ENCODE measurements around the gene CPSF7. TPM values are rescaled to one million over a fixed set of nuclear protein-coding genes. Genes with fewer than 3 reads are reported as not detected.
A peak's percentile ranks its signal among the peaks of the same experiment; 100 is the strongest.
"Not testable (repeated sequence)": the region's sequence is repeated elsewhere in the genome, so short reads cannot be mapped to it uniquely, and the experiment has no call there.

CPSF7 gene
- total RNA-seq, 1 donor from 2014 or later, result 41.5 TPM

- ATAC-seq (no peak), DNase-seq (no peak)
- intact Hi-C loops (cut with micrococcal nuclease), result no loop called here
These were observed 28.2 kb downstream of the CPSF7 start for GRCh38 chr11:61401573-61401972.

DNA sequence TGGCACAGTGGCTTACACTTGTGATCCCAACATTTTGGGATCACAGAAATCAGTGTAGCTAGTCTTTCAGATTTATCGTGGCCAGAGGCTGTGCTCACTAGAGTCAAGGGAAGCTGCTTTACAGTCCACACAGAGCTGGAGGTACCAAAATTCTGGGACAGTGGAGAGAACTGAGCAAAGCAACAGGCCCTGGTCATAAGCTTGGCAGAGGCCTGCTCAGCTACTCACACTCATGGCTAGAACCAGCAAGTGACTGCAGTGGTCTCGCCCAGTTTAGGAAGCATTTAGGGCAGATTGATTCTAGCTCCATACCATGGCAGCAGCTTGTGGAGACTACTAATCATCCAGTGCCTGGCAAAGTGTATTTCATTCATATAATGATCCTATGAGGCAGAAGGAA, 28.6 kb downstream of the CPSF7 start:
- DNase-seq, result no peak
- intact Hi-C loops (cut with micrococcal nuclease), result no loop called here
- ATAC-seq, result no peak

DNA sequence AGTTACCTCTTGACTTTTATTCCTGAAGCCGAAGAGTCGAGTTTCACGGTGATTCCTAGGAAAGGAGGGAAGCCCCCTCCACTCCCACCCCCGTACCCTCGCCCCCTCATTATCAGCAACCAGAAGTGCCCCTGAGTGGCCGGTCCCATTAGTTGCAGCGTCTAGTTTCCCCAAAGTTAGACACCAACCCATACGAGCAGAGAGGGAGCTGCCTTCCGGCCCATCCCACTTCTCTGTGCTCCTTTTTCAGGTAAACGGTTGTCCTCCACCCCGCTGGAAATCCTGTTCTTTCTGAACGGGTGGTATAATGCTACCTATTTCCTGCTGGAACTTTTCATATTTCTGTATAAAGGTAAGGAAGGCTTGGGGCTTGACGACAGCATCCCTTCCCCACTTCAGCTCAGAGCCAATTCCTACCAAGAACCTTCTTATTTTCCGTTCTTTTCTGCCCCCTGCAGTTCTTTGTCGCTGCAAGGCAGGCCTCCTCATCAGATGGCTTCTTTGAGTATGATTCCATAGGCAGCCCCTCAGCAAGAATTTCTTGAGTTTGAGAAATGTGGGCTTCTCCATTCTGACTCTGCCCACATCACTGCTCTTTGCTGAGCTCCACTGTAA, 36.7 kb downstream of the CPSF7 start:
- DNase-seq, result no peak

GRCh38 chr11:61390161-61390560, 39.6 kb downstream of the CPSF7 start:
- DNase-seq (no peak), ATAC-seq (no peak)
- intact Hi-C loops (cut with micrococcal nuclease), result no loop called here

More for the DNA sequence above, 36.7 kb downstream of the CPSF7 start:
- intact Hi-C loops (cut with micrococcal nuclease), result no loop called here
- ATAC-seq, result peak; percentile 11

DNA sequence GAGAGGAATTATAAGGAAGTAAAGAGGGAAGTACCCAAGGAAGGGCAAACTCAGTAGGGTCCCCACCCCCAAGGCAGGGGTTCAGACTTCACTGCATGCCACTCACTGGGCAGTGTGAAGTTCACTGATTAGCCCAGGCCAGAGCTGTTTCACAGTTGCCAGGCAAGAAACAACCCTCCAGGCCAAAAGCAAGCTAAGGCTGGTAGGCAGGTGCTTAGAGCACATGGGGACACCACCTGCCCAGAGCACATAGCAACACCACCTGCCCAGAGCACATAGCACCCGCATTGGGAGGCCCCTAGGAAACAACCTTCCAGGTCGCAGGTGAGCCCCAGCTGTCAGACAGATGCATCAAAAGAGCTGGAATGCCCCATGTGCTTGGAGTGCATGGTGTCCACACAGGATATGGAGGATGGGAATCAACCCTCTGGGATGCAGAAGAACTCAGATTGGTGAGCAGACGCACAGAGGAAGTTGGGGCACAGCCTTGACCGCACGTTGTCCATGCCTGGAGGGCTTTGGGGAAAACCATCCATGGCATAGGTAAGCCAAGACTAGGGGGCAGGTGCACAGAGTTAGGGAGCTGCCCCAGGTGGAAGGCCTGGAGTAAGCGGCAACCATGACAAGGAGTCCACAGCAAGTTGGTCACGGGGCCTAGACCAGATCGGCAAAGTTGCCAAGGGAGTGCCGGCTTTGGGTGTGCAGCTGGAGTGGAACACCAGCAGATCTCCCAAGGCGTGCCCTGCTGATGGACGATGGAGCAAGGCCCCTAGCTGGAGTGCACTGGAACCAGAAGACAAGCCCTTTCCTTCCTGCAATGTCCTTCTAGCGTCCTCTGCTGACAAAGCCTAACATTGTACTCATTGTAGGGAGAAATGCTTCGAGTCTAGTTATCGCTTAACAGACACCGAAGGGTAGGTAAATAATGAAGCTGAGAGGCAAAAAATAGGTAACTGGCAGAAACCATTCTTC, 45.2 kb downstream of the CPSF7 start:
- DNase-seq, result no peak
- intact Hi-C loops (cut with micrococcal nuclease), result loop anchor here (2.0 kb wide), 1 partner anchor 48 kb away; no protein-coding TSS in a partner anchor
- no peak for ATAC-seq

- not testable (repeated sequence) for ATAC-seq, DNase-seq
- intact Hi-C loops (cut with micrococcal nuclease), result loop anchor here (2.0 kb wide), 1 partner anchor 47 kb away; no protein-coding TSS in a partner anchor
These were observed 45.9 kb downstream of the CPSF7 start for GRCh38 chr11:61383859-61384258.

- intact Hi-C loops (cut with micrococcal nuclease), result no loop called here
- ATAC-seq, result no peak
- DNase-seq, result no peak
These were observed 48.9 kb downstream of the CPSF7 start for GRCh38 chr11:61380884-61381283.

- ATAC-seq, result peak; percentile 96
- intact Hi-C loops (cut with micrococcal nuclease), result no loop called here
- no peak for DNase-seq
These were observed 51.0 kb downstream of the CPSF7 start for GRCh38 chr11:61378713-61379313.

GRCh38 chr11:61377461-61378160, 52.2 kb downstream of the CPSF7 start:
- no peak for ATAC-seq
- no peak for DNase-seq
- intact Hi-C loops (cut with micrococcal nuclease), result no loop called here

GRCh38 chr11:61375761-61376108, 54.0 kb downstream of the CPSF7 start:
- ATAC-seq, result no peak
- DNase-seq, result no peak
- intact Hi-C loops (cut with micrococcal nuclease), result no loop called here

DNA sequence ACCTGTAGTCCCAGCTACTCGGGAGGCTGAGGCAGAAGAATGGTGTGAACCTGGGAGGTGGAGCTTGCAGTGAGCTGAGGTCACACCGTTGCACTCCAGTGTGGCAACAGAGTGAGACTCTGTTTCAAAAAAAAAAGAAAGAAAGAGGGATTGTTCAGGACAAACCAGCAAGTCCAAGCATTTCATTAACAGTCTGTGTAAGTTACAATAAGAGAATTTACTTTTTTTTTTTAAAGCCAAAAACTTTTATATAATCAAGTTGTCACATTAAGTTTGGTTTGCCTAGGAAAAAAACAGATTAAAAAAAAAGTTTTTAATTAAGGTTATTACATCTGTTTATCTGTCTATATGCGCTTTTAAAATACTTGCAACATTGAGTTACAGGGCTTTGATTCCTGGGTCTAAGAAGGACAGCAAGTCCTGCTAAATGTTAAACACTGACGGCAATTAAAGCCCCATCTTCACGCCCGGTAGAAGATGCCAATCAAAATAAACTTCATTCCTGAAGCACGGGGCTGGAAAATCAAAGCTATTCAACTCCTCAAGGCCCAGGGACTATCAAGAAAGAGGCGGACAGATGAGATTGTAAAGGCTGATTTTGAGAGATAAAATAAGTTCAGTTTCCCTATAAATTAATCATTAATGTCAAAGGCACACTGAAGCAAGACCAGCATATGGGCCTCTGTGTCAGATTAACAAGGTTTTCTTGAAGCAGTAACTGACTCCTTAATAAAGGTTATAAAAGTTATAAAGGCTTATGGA, 56.9 kb downstream of the CPSF7 start:
- ATAC-seq (no peak), DNase-seq (no peak)
- intact Hi-C loops (cut with micrococcal nuclease), result no loop called here

DNA sequence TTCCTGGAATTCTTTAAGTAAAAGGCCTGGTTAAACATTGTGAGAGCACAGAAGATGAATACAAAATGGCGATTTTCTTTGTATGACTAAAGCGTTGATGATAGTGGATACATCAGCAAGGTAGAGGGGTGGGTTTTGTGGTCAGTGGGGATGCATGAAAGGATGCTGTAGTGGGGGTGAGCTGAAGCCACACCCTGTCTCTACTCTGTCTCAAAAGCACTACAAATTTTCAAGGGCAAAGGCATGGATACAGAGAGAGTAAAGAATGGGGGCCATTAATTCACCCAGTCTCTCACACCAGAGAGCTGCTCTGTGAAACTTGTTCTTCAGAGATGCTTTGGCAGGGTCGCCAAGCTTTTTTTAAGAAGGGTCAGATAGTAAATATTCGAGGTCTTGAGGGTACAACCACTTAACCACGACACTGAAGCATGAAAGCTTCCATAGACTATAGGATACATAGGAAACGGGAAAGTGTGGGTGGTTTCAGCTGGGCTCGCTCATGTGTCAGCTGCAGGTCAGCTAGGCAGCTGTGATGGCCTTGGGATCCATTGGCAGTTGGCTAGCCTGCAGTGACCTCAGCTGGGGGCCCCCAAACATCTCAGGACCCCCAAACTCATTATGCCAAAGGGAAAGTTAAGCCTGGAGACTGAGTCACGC, 59.3 kb downstream of the CPSF7 start:
- ATAC-seq, result no peak
- intact Hi-C loops (cut with micrococcal nuclease), result no loop called here

GRCh38 chr11:61369372-61370348, 60.1 kb downstream of the CPSF7 start:
- ATAC-seq (peak; percentile 96), DNase-seq (peak; percentile 73)
- intact Hi-C loops (cut with micrococcal nuclease), result no loop called here

More for the DNA sequence above, 59.3 kb downstream of the CPSF7 start:
- no peak for DNase-seq

- DNase-seq (no peak), ATAC-seq (no peak)
- intact Hi-C loops (cut with micrococcal nuclease), result no loop called here
These were observed 61.1 kb downstream of the CPSF7 start for GRCh38 chr11:61368646-61369045.

GRCh38 chr11:61367406-61367805, 62.4 kb downstream of the CPSF7 start:
- no peak for ATAC-seq
- intact Hi-C loops (cut with micrococcal nuclease), result no loop called here
- no peak for DNase-seq

DNA sequence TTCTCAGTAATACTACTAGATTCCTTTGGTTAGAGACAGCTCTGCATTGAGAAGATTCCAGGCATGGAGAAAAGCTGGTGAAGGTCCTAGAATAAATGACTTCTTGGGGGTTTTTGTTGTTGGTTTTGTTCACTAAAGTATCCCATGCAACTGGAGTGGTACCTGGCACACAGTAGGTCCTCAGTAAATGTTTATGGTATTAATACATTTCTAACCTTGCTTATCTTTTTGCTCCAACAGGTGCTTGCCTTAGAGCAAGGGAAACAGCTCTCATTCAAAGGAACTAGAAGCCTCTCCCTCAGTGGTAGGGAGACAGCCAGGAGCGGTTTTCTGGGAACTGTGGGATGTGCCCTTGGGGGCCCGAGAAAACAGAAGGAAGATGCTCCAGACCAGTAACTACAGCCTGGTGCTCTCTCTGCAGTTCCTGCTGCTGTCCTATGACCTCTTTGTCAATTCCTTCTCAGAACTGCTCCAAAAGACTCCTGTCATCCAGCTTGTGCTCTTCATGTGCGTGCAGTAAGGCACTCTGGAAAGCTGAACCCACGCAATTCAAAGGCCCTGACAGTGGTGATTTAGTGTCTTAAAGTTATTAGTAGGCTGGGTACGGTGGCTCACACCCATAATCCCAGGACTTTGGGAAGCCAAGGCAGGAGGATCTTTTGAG, 65.6 kb downstream of the CPSF7 start:
- DNase-seq, result no peak
- intact Hi-C loops (cut with micrococcal nuclease), result no loop called here
- ATAC-seq, result no peak

DNA sequence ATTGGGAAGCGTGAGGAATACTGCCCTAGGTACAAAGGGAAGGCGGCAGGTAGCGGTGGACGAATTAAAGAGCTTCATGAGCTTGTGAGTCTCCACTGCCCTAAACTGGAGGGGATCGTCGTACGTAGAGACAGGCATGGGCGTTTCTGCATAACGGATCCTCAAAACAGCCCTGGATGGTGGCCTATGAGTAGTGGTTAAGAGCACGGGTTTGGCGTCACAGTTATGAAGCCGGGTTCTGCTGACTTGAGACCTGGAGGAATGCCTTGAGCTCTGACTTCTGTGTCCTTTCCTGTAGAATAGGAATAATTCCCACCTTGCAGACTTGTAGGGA, 67.3 kb downstream of the CPSF7 start:
- DNase-seq (no peak), ATAC-seq (peak; percentile 1)
- intact Hi-C loops (cut with micrococcal nuclease), result no loop called here
